Sigmoid colon (tissue), 7 donors: ENCODE results near the gene OARD1. TPM values are rescaled to one million over a fixed set of nuclear protein-coding genes. Genes with fewer than 3 reads are reported as not detected.
"Not testable (repeated sequence)": the region's sequence is repeated elsewhere in the genome, so short reads cannot be mapped to it uniquely, and the experiment has no call there.

ENCODE experiments used
- DNase-seq: peaks from one replicate; pipeline ENCODE4 v3.0.0-alpha.2; 2019
- H3K27ac ChIP-seq, 4 donors: fragments of 200-600 bp; sonication (generic); one replicate each; pipeline ENCODE4 v1.5.1; 2016 to 2019; ENCODE audit warnings: mild to moderate bottlenecking in 1 of 4
- H3K27me3 ChIP-seq, 3 donors: fragments of 200-600 bp; sonication (generic); one replicate each; pipeline ENCODE4 v1.5.1; 2019; ENCODE audit warnings: mild to moderate bottlenecking in 1 of 3
- H3K36me3 ChIP-seq, 4 donors: fragments of 200-600 bp; sonication (generic); one replicate each; pipeline ENCODE4 v1.5.1; 2016 to 2019
- H3K4me1 ChIP-seq, 4 donors: fragments of 200-600 bp; sonication (generic); one replicate each; pipeline ENCODE4 v1.5.1; 2017 to 2019
- H3K4me3 ChIP-seq, 4 donors: fragments of 200-600 bp; sonication (generic); one replicate each; pipeline ENCODE4 v1.5.1; 2017 to 2019; ENCODE audit warnings: mild to moderate bottlenecking in 2 of 4, moderate library complexity in 1 of 4
- H3K9me3 ChIP-seq, 4 donors: fragments of 200-600 bp in 3 of 4; sonication (generic) in 3 of 4; one replicate each; pipeline versions ENCODE4 v1.5.1 to v1.6.1; 2013 to 2019
- EP300 ChIP-seq, 4 donors: sonication (generic); formaldehyde crosslinking; IDR thresholded peaks; one replicate each; pipeline ENCODE4 v1.6.1; 2017; ENCODE audit warnings: antibody characterized with exemption in 4 of 4
- POLR2A ChIP-seq, 2 donors: fragments of 450-650 bp; IDR thresholded peaks; one replicate each; pipeline ENCODE4 v1.6.1; 2016; ENCODE audit warnings: antibody characterized with exemption in 2 of 2, mild to moderate bottlenecking in 2 of 2, moderate library complexity in 2 of 2
- POLR2AphosphoS5 ChIP-seq, 4 donors: sonication (generic); formaldehyde crosslinking; IDR thresholded peaks; one replicate each; pipeline ENCODE4 v1.6.1; 2017; ENCODE audit warnings: antibody characterized with exemption in 4 of 4
- WGBS, 2 donors: extraction: QIAGEN DNeasy Blood & Tissue Kit; methylation state at CpG; one replicate each; pipeline ENCODE4 v1.1.7; 2013; 5-methylcytosine and 5-hydroxymethylcytosine counted together
- intact Hi-C: fragments of 100-400 bp; cut with DNase I; formaldehyde crosslinking; loops from one replicate; pipeline ENCODE4 v1.15.1; 2023
- polyA plus RNA-seq, 3 donors: library from polyadenylated mRNA; stranded (reverse); fragments of 200-250 nt; gene quantifications; one replicate each; pipeline ENCODE4 v1.2.3, GENCODE V29; 2013
- total RNA-seq, 4 donors: library from RNA; depleted of rRNA; stranded (reverse); fragments of >200 nt; gene quantifications; one replicate each; pipeline ENCODE4 v1.1.0, GENCODE V29; 2016
- TF ChIP-seq, protein P1 (sequence below), 4 experiments: fragments of 450-650 bp in 3 of 4; fragments of 200-600 bp in 1 of 4; IDR thresholded peaks; one replicate each; pipeline ENCODE4 v1.5.1; 2016 to 2019; ENCODE audit warnings: antibody characterized with exemption in 4 of 4, mild to moderate bottlenecking in 3 of 4, moderate library complexity in 2 of 4
- donor health status: healthy with polysubstance abuse.
- donor health status: Bipolar disorder and iron deficiency.
- donor health status: healthy.

The OARD1 gene, protein sequence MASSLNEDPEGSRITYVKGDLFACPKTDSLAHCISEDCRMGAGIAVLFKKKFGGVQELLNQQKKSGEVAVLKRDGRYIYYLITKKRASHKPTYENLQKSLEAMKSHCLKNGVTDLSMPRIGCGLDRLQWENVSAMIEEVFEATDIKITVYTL
- total RNA-seq = 10 to 100 TPM; 14.0 to 26.0 (median 17.0) TPM
- 10 to 100 TPM; 37.8 to 54.8 (median 53.5) TPM for polyA plus RNA-seq

DNA sequence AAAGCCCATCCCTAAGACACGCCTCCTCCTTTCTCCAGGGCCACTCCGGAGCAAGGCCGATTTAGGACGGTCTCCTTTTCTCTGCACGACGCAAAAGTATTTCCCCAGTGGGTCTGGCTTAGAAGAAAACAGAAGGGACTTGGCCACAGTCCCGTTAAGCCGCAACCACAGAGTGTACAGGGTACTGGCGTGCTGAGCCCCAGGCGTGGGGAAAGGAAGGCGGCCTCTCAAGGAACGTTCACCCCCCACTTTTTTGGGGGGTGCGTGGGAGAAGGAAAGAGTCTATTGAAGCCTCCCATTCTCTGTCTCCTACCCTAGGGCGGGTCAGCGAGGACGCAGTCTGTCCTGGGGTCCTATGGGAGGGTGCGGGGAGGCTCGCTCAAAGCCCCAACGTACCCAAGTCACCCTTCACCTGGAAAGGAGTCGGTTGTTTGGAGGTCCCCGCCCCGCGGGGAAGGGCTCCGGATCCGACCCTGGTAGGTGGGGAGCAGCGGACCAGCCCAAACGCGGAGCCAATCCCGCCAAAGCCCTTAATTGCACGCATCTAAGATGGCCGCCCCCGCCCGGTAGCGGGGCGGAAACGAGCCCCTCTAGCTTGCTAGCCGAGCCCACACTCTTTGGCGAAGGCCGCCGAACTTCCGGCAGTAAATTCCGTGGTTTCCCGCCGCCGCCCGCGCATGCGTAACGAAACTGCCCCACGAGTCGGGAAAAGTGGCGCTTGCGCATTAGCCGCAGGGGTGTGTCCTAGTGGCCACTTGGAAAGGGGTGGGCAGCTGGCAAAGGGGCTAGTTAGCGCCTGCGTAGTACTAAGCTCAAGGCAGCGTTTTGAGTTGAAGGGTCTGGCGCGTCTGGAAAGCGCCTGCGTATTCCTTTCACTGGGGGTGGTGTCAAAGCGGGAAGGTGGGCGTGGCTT is at the start of gene OARD1:
Gene OARD1 (minus strand): TSS at position 434 of the 913 bp plus-strand sequence. CDS start 722 bp downstream, outside the sequence.
- intact Hi-C loops = loop anchor here (10.0 kb wide), 2 partner anchors 713 to 1957 kb away; partner anchors contain the start of genes PRICKLE4, SAYSD1 and TOMM6
- Histone ChIP-seq H3K4me3 (peak within 1 kb of the TSS; percentile 78 to 96 (median 90)), H3K36me3 (peaks cover 0 to 23% (median 3%) of the 10 kb centered on the region in 4 donors), H3K4me1 (peaks cover 0 to 32% (median 27%) of the 10 kb centered on the region in 4 donors), H3K9me3 (no peaks in the 10 kb centered on the region), H3K27me3 (no peaks in the 10 kb centered on the region), H3K27ac (peak within 1 kb of the TSS; percentile 96 to 100 (median 99))
- peak; percentile 100 for DNase-seq
- peak; percentile 78 to 87 (median 83) for TF ChIP-seq POLR2AphosphoS5 (IDR thresholded peaks at IDR 0.05)
- TF ChIP-seq, protein P1, sequence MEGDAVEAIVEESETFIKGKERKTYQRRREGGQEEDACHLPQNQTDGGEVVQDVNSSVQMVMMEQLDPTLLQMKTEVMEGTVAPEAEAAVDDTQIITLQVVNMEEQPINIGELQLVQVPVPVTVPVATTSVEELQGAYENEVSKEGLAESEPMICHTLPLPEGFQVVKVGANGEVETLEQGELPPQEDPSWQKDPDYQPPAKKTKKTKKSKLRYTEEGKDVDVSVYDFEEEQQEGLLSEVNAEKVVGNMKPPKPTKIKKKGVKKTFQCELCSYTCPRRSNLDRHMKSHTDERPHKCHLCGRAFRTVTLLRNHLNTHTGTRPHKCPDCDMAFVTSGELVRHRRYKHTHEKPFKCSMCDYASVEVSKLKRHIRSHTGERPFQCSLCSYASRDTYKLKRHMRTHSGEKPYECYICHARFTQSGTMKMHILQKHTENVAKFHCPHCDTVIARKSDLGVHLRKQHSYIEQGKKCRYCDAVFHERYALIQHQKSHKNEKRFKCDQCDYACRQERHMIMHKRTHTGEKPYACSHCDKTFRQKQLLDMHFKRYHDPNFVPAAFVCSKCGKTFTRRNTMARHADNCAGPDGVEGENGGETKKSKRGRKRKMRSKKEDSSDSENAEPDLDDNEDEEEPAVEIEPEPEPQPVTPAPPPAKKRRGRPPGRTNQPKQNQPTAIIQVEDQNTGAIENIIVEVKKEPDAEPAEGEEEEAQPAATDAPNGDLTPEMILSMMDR (IDR thresholded peaks at IDR 0.05) = peak in 1 of 4 experiments; percentile 23
- TF ChIP-seq EP300 (IDR thresholded peaks at IDR 0.05) = peak in 1 of 4 donors; percentile 68
- TF ChIP-seq POLR2A (IDR thresholded peaks at IDR 0.05) = peak; percentile 67 to 73
- WGBS, 2 donors = 0% methylated on average over 63 of the region's 63 CpGs

DNA sequence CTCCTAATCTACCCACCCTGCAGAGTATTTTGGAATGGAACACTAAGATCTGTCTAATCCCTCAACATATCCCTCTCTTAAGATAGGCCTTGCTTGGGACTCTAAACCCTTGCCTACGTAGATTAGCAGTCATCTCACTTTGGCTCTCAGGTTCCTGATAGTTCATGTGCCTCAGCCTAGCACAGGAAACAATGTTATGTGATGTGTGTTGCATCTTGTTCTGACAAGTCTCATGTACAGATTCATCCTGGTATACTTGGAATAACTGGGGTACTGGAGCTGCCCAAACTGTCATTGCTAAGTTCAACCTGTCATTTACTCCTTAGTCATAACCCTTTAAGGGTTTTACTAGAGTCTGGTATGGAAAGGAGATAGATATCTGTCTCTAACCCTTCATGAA is 47.9 kb upstream of the OARD1 start:
- WGBS, 2 donors = 94 to 97% methylated on average over 1 of the region's 1 CpG
- TF ChIP-seq POLR2AphosphoS5 (IDR thresholded peaks at IDR 0.05) (no peak), EP300 (IDR thresholded peaks at IDR 0.05) (no peak), POLR2A (IDR thresholded peaks at IDR 0.05) (no peak)
- TF ChIP-seq, protein P1 (IDR thresholded peaks at IDR 0.05) = no peak
- H3K4me1 ChIP-seq = no peaks in the 10 kb centered on the region
- no peaks in the 10 kb centered on the region for H3K9me3 ChIP-seq
- no peak overlapping the region for H3K27ac ChIP-seq
- no peak for DNase-seq
- H3K36me3 ChIP-seq = peaks cover 0 to 5% (median 0%) of the 10 kb centered on the region in 4 donors
- intact Hi-C loops = no loop called here
- H3K27me3 ChIP-seq = no peaks in the 10 kb centered on the region
- no peak overlapping the region for H3K4me3 ChIP-seq

DNA sequence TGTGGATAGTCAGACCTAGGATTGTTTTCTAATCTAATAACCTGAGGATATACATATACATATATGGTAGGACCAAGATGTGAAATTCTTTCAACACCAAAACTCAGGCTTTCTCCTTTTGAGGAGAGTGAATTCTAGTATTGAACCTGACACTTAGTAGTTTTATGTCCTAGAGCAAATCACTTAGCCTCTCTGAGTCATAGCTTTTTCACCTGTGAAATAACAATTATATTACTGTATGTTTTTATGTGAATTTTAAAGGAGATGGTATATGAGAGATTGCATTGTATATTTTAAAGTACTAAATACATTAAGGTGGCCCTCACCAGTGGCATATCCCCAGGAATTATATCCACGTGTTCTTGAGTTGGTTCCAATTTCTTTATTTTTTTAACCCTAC is 47.4 kb upstream of the OARD1 start:
- H3K4me1 ChIP-seq = no peaks in the 10 kb centered on the region
- TF ChIP-seq, protein P1 (IDR thresholded peaks at IDR 0.05) = no peak
- TF ChIP-seq POLR2A (IDR thresholded peaks at IDR 0.05) = no peak
- no peak overlapping the region for H3K4me3 ChIP-seq
- WGBS, 2 donors = 58 to 64% methylated on average over 1 of the region's 1 CpG
- no peaks in the 10 kb centered on the region for H3K9me3 ChIP-seq
- intact Hi-C loops = no loop called here
- H3K36me3 ChIP-seq = peaks cover 0 to 2% (median 0%) of the 10 kb centered on the region in 4 donors
- H3K27ac ChIP-seq = no peak overlapping the region
- DNase-seq = no peak
- no peaks in the 10 kb centered on the region for H3K27me3 ChIP-seq

DNA sequence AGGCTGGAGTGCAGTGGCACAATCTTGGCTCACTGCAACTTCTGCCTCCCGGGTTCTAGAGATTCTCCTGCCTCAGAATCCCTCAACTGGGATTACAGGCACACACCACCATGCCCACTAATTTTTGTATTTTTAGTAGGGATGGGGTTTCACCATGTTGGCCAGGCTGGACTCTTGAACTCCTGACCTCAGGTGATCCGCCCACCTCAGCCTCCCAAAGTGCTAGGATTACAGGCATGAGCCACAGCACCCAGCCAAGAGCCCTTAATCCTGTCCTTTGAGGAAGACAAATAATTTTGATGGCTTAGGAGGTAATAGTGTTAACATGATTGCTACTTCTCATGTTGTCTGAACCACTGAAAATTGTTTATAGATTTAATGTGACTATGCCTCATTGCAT is 42.9 kb upstream of the OARD1 start:
- 85 to 95% methylated on average over 2 of the region's 2 CpGs for WGBS, 2 donors
- H3K9me3 ChIP-seq, H3K4me3 ChIP-seq, H3K27me3 ChIP-seq, H3K4me1 ChIP-seq, H3K36me3 ChIP-seq, intact Hi-C loops, H3K27ac ChIP-seq, DNase-seq: not testable (repeated sequence)

DNA sequence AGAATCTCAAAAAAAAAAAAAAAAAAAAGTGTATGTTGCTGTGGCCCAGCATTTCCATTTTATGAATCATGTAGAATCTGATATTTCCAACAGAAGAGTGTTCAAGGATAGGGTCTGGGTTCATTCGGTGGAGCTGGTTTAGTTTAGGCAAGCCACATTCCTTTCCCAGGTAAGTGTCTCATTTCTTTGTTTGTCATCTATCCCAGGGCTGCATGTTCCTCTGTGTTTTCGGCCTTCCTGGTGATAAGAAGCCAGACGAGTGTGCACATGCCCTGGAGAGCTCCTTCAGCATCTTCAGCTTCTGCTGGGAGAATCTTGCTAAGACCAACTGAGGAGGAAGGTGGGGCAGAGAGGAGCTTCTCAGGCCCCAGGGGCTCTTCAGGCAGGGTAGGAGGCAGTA is 38.9 kb upstream of the OARD1 start:
- intact Hi-C loops = no loop called here
- Histone ChIP-seq H3K36me3 (no peaks in the 10 kb centered on the region), H3K4me1 (no peaks in the 10 kb centered on the region), H3K27ac (no peak overlapping the region), H3K27me3 (no peaks in the 10 kb centered on the region), H3K4me3 (no peak overlapping the region), H3K9me3 (no peaks in the 10 kb centered on the region)
- WGBS, 2 donors = 93 to 94% methylated on average over 3 of the region's 3 CpGs
- no peak for DNase-seq
- no peak for TF ChIP-seq EP300 (IDR thresholded peaks at IDR 0.05)
- no peak for TF ChIP-seq POLR2A (IDR thresholded peaks at IDR 0.05)
- TF ChIP-seq POLR2AphosphoS5 (IDR thresholded peaks at IDR 0.05) = no peak
- TF ChIP-seq, protein P1 (IDR thresholded peaks at IDR 0.05) = no peak
